K562 (cell line): ENCODE measurements around the gene DCLK1. TPM values are rescaled to one million over a fixed set of nuclear protein-coding genes. Genes with fewer than 3 reads are reported as not detected.

Experiments
- ATF4 ChIP-seq: fragments of 450-650 bp; formaldehyde crosslinking; IDR thresholded peaks from 2 replicates; pipeline ENCODE4 v1.4.0; 2022; ENCODE audit warnings: mild to moderate bottlenecking, moderate library complexity
- BRD4 ChIP-seq: fragments of 200-600 bp; sonication (generic); IDR thresholded peaks from 2 replicates; pipeline ENCODE4 v1.6.1; 2017; ENCODE audit warnings: inconsistent platforms
- FOSL1 ChIP-seq: fragments of 200-800 bp; sonication (Bioruptor generic); conservative IDR thresholded peaks from 2 replicates; pipeline ENCODE4 v1.6.1; 2016; ENCODE audit warnings: missing genetic modification characterization, missing compliant biosample characterization
- FOXM1 ChIP-seq, 2 experiments: fragments of 450-650 bp in 1 of 2; sonication (generic) in 1 of 2; formaldehyde crosslinking in 1 of 2; IDR thresholded peaks; 2 replicates each; pipeline versions ENCODE4 v1.6.1 to v1.9.0; 2017 to 2022; ENCODE audit warnings: low read depth in 2 of 2, mild to moderate bottlenecking in 2 of 2, missing genetic modification reagents in 1 of 2, moderate library complexity in 1 of 2
- HEY1 ChIP-seq: fragments of 250-450 bp; sonication (Bioruptor Pico); IDR thresholded peaks from 2 replicates; pipeline ENCODE4 v1.5.0; 2020; ENCODE audit warnings: mild to moderate bottlenecking, moderate library complexity, borderline replicate concordance
- MTA1 ChIP-seq: fragments of 450-650 bp; IDR thresholded peaks from 2 replicates; pipeline ENCODE4 v1.6.1; 2017; ENCODE audit warnings: borderline replicate concordance
- PATZ1 ChIP-seq: fragments of 250-450 bp; sonication (Bioruptor Pico); IDR thresholded peaks from 2 replicates; pipeline ENCODE4 v1.5.0; 2020; ENCODE audit warnings: mild to moderate bottlenecking, borderline replicate concordance
- PHF8 ChIP-seq: fragments of 200-600 bp; sonication (generic); IDR thresholded peaks from 2 replicates; pipeline ENCODE4 v1.6.1; 2012; ENCODE audit warnings: mixed run types, mild to moderate bottlenecking, inconsistent platforms, low read length, moderate library complexity, borderline replicate concordance
- ZBTB33 ChIP-seq: sonication (generic); formaldehyde crosslinking; IDR thresholded peaks from 2 replicates; pipeline ENCODE4 v1.8.1; 2023; ENCODE audit warnings: mild to moderate bottlenecking, missing genetic modification reagents
- ZC3H8 ChIP-seq: fragments of 450-650 bp; IDR thresholded peaks from 2 replicates; pipeline ENCODE4 v1.6.1; 2017
- polyA plus RNA-seq, 8 experiments: library from polyadenylated mRNA; depleted of rRNA in 4 of 8; stranded (reverse) in 5 of 8; unstranded in 3 of 8; fragments of >200 nt; fragmentation: Nextera tagmentation in 2 of 8; fragmentation: Illumina TruSeq in 1 of 8; extraction: Ambion mirVana in 2 of 8; extraction: Trizol in 1 of 8; gene quantifications; 2 replicates each; pipeline versions ENCODE4 v1.2.1 to v1.2.3, GENCODE V29; 2011 to 2014; ENCODE audit warnings: inconsistent platforms in 1 of 8, missing spikeins in 1 of 8
- total RNA-seq, 7 experiments: library from RNA; depleted of rRNA in 6 of 7; stranded (reverse); fragments of >200 nt in 6 of 7; fragmentation: Illumina TruSeq in 2 of 7; extraction: Trizol in 2 of 7; gene quantifications; 2 replicates each; pipeline versions ENCODE4 v1.2.1 to v1.2.3, GENCODE V29; 2011 to 2021; ENCODE audit warnings: low replicate concordance in 1 of 7

The DCLK1 gene
- total and polyA plus RNA-seq, 9 of the 15 experiments (the other 6 are each of a cell fraction or from before 2014, with no cell fraction given) = 0.07 TPM; not detected in 8

DNA sequence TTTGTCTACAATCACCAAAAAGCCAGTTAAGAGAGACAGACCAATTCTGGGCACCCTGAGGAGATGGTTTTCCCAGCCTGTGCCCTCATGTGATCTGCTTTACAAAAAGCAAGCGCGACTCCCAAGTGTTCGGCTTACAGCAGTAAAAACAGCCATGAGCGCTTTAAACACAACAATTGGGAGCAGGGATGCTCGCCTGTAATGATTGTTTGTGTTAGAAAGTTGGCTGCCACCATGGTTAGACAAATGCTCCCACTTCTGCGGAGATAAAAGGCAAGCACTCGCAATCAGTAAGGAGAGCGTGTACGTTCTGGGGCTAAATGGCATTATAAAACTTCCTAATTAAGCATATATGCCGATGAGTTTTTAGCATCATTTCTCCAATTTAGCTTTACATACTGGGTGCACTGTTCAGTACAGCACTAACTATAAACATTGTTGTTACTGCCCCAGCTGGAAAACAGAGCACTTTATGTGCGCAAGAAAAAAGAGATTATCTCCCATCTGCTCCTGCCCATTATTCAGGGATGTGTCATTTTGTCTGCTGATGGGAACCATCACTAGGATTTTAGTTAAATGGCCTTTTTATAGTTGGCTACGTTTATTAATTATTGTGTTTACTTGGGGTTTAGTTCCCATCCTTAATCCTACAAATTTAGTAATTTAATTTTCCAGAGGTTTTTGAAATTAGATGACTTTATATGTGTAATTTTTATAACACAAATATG is 345.4 kb downstream of the DCLK1 start (continued):
- TF ChIP-seq ZBTB33 (CRISPR knock-in tag) (no peak), HEY1 (CRISPR knock-in tag) (no peak), FOXM1 (IDR thresholded peaks at IDR 0.05; ENCODE audit: low read depth) (no peak), FOXM1 (CRISPR knock-in tag; IDR thresholded peaks at IDR 0.05; ENCODE audit: low read depth) (no peak), BRD4 (no peak), ATF4 (CRISPR knock-in tag) (no peak), PATZ1 (CRISPR knock-in tag) (no peak), ZC3H8 (no peak), PHF8 (no peak), FOSL1 (tag) (no peak), MTA1 (no peak)
